ENCODE data around the gene ARID5A.
"Not testable (repeated sequence)": the region's sequence is repeated elsewhere in the genome, so short reads cannot be mapped to it uniquely, and the experiment has no call there.

The ARID5A gene

GRCh38 chr2:96557421-96557820, 20.9 kb downstream of the ARID5A start:
- not testable (repeated sequence) for DNase-seq (ENCODE audit: low read depth)

GRCh38 chr2:96558061-96558460, 21.5 kb downstream of the ARID5A start:
- no peak for DNase-seq (ENCODE audit: low read depth)

GRCh38 chr2:96558485-96558884, 21.9 kb downstream of the ARID5A start:
- DNase-seq (ENCODE audit: low read depth), result no peak

- DNase-seq (ENCODE audit: low read depth), result no peak
Observed at GRCh38 chr2:96564026-96564425, 27.5 kb downstream of the ARID5A start.

- no peak for DNase-seq (ENCODE audit: low read depth)
Observed at GRCh38 chr2:96564563-96564962, 28.0 kb downstream of the ARID5A start.

GRCh38 chr2:96565111-96565510, 28.6 kb downstream of the ARID5A start:
- DNase-seq (ENCODE audit: low read depth), result no peak

- DNase-seq (ENCODE audit: low read depth), result no peak
Observed at GRCh38 chr2:96568094-96568493, 31.5 kb downstream of the ARID5A start.

GRCh38 chr2:96574364-96574763, 37.8 kb downstream of the ARID5A start:
- peak; percentile 16 for DNase-seq (ENCODE audit: low read depth)

- DNase-seq (ENCODE audit: low read depth), result no peak
Observed at GRCh38 chr2:96575785-96576456, 39.4 kb downstream of the ARID5A start.

GRCh38 chr2:96577501-96577900, 40.9 kb downstream of the ARID5A start:
- DNase-seq (ENCODE audit: low read depth), result no peak

- DNase-seq (ENCODE audit: low read depth), result no peak
Observed at GRCh38 chr2:96578731-96579130, 42.2 kb downstream of the ARID5A start.

GRCh38 chr2:96579422-96579821, 42.9 kb downstream of the ARID5A start:
- no peak for DNase-seq (ENCODE audit: low read depth)

- DNase-seq (ENCODE audit: low read depth), result peak; percentile 19
Observed at GRCh38 chr2:96580771-96581170, 44.2 kb downstream of the ARID5A start.

- peak; percentile 72 for DNase-seq (ENCODE audit: low read depth)
Observed at GRCh38 chr2:96584017-96584416, 47.5 kb downstream of the ARID5A start.

GRCh38 chr2:96587843-96588242, 51.3 kb downstream of the ARID5A start:
- peak; percentile 28 for DNase-seq (ENCODE audit: low read depth)

GRCh38 chr2:96591054-96591453, 54.5 kb downstream of the ARID5A start:
- DNase-seq (ENCODE audit: low read depth), result no peak

GRCh38 chr2:96591494-96591893, 54.9 kb downstream of the ARID5A start:
- no peak for DNase-seq (ENCODE audit: low read depth)

- no peak for DNase-seq (ENCODE audit: low read depth)
Observed at GRCh38 chr2:96594282-96594681, 57.7 kb downstream of the ARID5A start.

GRCh38 chr2:96594691-96595152, 58.2 kb downstream of the ARID5A start:
- DNase-seq (ENCODE audit: low read depth), result no peak

GRCh38 chr2:96596596-96596995, 60.0 kb downstream of the ARID5A start:
- no peak for DNase-seq (ENCODE audit: low read depth)

GRCh38 chr2:96599941-96600340, 63.4 kb downstream of the ARID5A start:
- DNase-seq (ENCODE audit: low read depth), result no peak

GRCh38 chr2:96601382-96602292, 65.1 kb downstream of the ARID5A start:
- no peak for DNase-seq (ENCODE audit: low read depth)
